MCF 10A (cell line): ENCODE results near the gene PACRG. TPM values are rescaled to one million over a fixed set of nuclear protein-coding genes. Genes with fewer than 3 reads are reported as not detected.

Source experiments
- BruUV-seq: library from RNA; stranded (reverse); fragments of 400-500 nt; replicated peaks from 2 replicates; lab custom pipeline; 2021; lab: Mats Ljungman, UMichigan
- CTCF ChIA-PET: fragments of 300-600 bp; sonication (Branson Sonifier 250); formaldehyde crosslinking; extraction: SDS; loops from one replicate; lab custom pipeline; 2021; ENCODE audit warnings: antibody characterized with exemption, inconsistent platforms; lab: Yijun Ruan, JAX
- POLR2A ChIA-PET: fragments of 300-600, 350-650 bp; sonication (Branson Sonifier 250); formaldehyde crosslinking; extraction: SDS; loops from one replicate; lab custom pipeline; 2020; ENCODE audit warnings: antibody characterized with exemption, inconsistent platforms; lab: Yijun Ruan, JAX
- DNase-seq: peaks from one replicate; pipeline ENCODE4 v3.0.0-alpha.2; 2018; ENCODE audit not compliant: unreplicated experiment
- H3K27ac Mint-ChIP-seq: one replicate; pipeline ENCODE4 v1.8.0; 2022; ENCODE audit warnings: mild to moderate bottlenecking, low read depth, mixed read lengths; ENCODE audit not compliant: unreplicated experiment
- H3K27me3 Mint-ChIP-seq: one replicate; pipeline ENCODE4 v1.8.0; 2022; ENCODE audit warnings: mixed read lengths; ENCODE audit not compliant: insufficient read depth, unreplicated experiment
- H3K36me3 Mint-ChIP-seq: one replicate; pipeline ENCODE4 v1.8.0; 2022; ENCODE audit warnings: mild to moderate bottlenecking, moderate library complexity, mixed read lengths; ENCODE audit not compliant: insufficient read depth, unreplicated experiment
- H3K4me1 Mint-ChIP-seq: one replicate; pipeline ENCODE4 v1.8.0; 2022; ENCODE audit warnings: mixed read lengths; ENCODE audit not compliant: insufficient read depth, unreplicated experiment
- H3K4me3 Mint-ChIP-seq: one replicate; pipeline ENCODE4 v1.8.0; 2022; ENCODE audit warnings: mild to moderate bottlenecking, moderate library complexity, mixed read lengths; ENCODE audit not compliant: unreplicated experiment
- H3K9me3 Mint-ChIP-seq: one replicate; pipeline ENCODE4 v1.8.0; 2022; ENCODE audit warnings: mixed read lengths; ENCODE audit not compliant: unreplicated experiment
- CTCF ChIP-seq: fragments of 200-600 bp; IDR thresholded peaks from one replicate; pipeline ENCODE4 v1.8.0; 2022; ENCODE audit warnings: antibody characterized with exemption, mild to moderate bottlenecking; ENCODE audit not compliant: unreplicated experiment
- intact Hi-C: fragments of 100-400 bp; cut with micrococcal nuclease; formaldehyde crosslinking; loops from 2 replicates; pipeline ENCODE4 v1.14.1; 2022
- total RNA-seq: library from RNA; stranded (reverse); gene quantifications from 2 replicates; pipeline ENCODE4 v1.2.3, GENCODE V29; 2022

PACRG gene
- total RNA-seq, 1 experiment from 2014 or later = not detected

GRCh38 chr6:162785632-162786242, 58.0 kb downstream of the PACRG start:
- DNase-seq = no peak
- no peaks in the 10 kb centered on the region for H3K36me3 Mint-ChIP-seq
- H3K27ac Mint-ChIP-seq = no peak overlapping the region
- H3K4me3 Mint-ChIP-seq = no peak overlapping the region
- ChIA-PET CTCF (no interaction called here), POLR2A (no interaction called here)
- H3K27me3 Mint-ChIP-seq = no peaks in the 10 kb centered on the region
- BruUV-seq = no TSS peak
- peaks cover 8% of the 10 kb centered on the region for H3K9me3 Mint-ChIP-seq
- no peak for TF ChIP-seq CTCF
- intact Hi-C loops = no loop called here
- H3K4me1 Mint-ChIP-seq = no peaks in the 10 kb centered on the region

- H3K4me3 Mint-ChIP-seq = no peak overlapping the region
- BruUV-seq = no TSS peak
These were observed 70.9 kb downstream of the PACRG start for GRCh38 chr6:162798546-162799266.

GRCh38 chr6:162814426-162814973, 86.7 kb downstream of the PACRG start:
- BruUV-seq = no TSS peak
- no peak for DNase-seq
- Mint-ChIP-seq H3K4me1 (no peaks in the 10 kb centered on the region), H3K9me3 (no peaks in the 10 kb centered on the region), H3K27ac (no peak overlapping the region), H3K36me3 (no peaks in the 10 kb centered on the region), H3K27me3 (no peaks in the 10 kb centered on the region), H3K4me3 (no peak overlapping the region)
- TF ChIP-seq CTCF = no peak
- POLR2A ChIA-PET = interaction anchor here (0.6 kb wide), 1 partner anchor 18 kb away, joined by 3 read pairs; no protein-coding TSS in a partner anchor
- CTCF ChIA-PET = interaction anchor here (0.6 kb wide), 1 partner anchor 1129 kb away, joined by 3 read pairs; no protein-coding TSS in a partner anchor
- intact Hi-C loops = no loop called here

More at GRCh38 chr6:162798546-162799266, 70.9 kb downstream of the PACRG start:
- POLR2A ChIA-PET = interaction anchor here (0.7 kb wide), 1 partner anchor 262 kb away, joined by 5 read pairs; no protein-coding TSS in a partner anchor
- no peak for TF ChIP-seq CTCF
- Mint-ChIP-seq H3K4me1 (no peaks in the 10 kb centered on the region), H3K9me3 (no peaks in the 10 kb centered on the region), H3K36me3 (no peaks in the 10 kb centered on the region), H3K27ac (no peak overlapping the region), H3K27me3 (no peaks in the 10 kb centered on the region)
- intact Hi-C loops = no loop called here
- DNase-seq = peak; percentile 9
- CTCF ChIA-PET = interaction anchor here (0.6 to 0.7 kb wide), 4 partner anchors 19 to 1466 kb away, joined by 3 read pairs; no protein-coding TSS in a partner anchor

GRCh38 chr6:162817196-162817595, 89.4 kb downstream of the PACRG start:
- no peaks in the 10 kb centered on the region for H3K9me3 Mint-ChIP-seq
- H3K4me3 Mint-ChIP-seq = no peak overlapping the region
- intact Hi-C loops = no loop called here
- POLR2A ChIA-PET = interaction anchor here (1.4 kb wide), 1 partner anchor 10 kb away, joined by 3 read pairs; no protein-coding TSS in a partner anchor
- DNase-seq = no peak
- no peak overlapping the region for H3K27ac Mint-ChIP-seq
- H3K36me3 Mint-ChIP-seq = no peaks in the 10 kb centered on the region
- CTCF ChIA-PET = no interaction called here
- BruUV-seq = no TSS peak
- no peaks in the 10 kb centered on the region for H3K27me3 Mint-ChIP-seq
- TF ChIP-seq CTCF = no peak
- no peaks in the 10 kb centered on the region for H3K4me1 Mint-ChIP-seq
